GM12864 (cell line): Measurements from ENCODE around the gene SLC25A53.
"Not testable (repeated sequence)": the region's sequence is repeated elsewhere in the genome, so short reads cannot be mapped to it uniquely, and the experiment has no call there.

Experiments used
- DNase-seq: peaks from one replicate; pipeline ENCODE4 v3.0.0-alpha.2; 2011; ENCODE audit warnings: low read depth
- H3K4me3 ChIP-seq: 2 replicates; pipeline ENCODE4 v1.5.1; 2011; ENCODE audit warnings: mild to moderate bottlenecking, low read depth, low read length, control low read depth
- CTCF ChIP-seq: IDR thresholded peaks from 2 replicates; pipeline ENCODE4 v1.5.1; 2011; ENCODE audit warnings: low read depth, mild to moderate bottlenecking, moderate library complexity, low read length, control low read depth, inconsistent platforms; ENCODE audit errors: missing control alignments

Gene SLC25A53

GRCh38 chrX:104112326-104112951 is 44.4 kb downstream of the SLC25A53 start, which contains the start of gene ZCCHC18:
ZCCHC18 (plus strand) TSS chrX:104112523; CDS start chrX:104114112, 1,589 bp downstream.
- no peak for DNase-seq
- no peak for TF ChIP-seq CTCF
- peak within 1 kb of the TSS; percentile 66 for H3K4me3 ChIP-seq

- H3K4me3 ChIP-seq, DNase-seq: not testable (repeated sequence)
These were observed 46.1 kb downstream of the SLC25A53 start for GRCh38 chrX:104110491-104111240.

GRCh38 chrX:104108955-104109354 is 47.9 kb downstream of the SLC25A53 start:
- no peak for TF ChIP-seq CTCF
- H3K4me3 ChIP-seq, result no peak overlapping the region
- no peak for DNase-seq

- H3K4me3 ChIP-seq, result no peak overlapping the region
- no peak for TF ChIP-seq CTCF
- no peak for DNase-seq
These were observed 51.2 kb downstream of the SLC25A53 start for GRCh38 chrX:104105330-104106262.

GRCh38 chrX:104104676-104105075 is 52.1 kb downstream of the SLC25A53 start:
- H3K4me3 ChIP-seq, result no peak overlapping the region
- DNase-seq, result no peak
- no peak for TF ChIP-seq CTCF

GRCh38 chrX:104098919-104099318 is 57.9 kb downstream of the SLC25A53 start:
- no peak for TF ChIP-seq CTCF
- DNase-seq, result no peak
- H3K4me3 ChIP-seq, result no peak overlapping the region
